GM19238 (cell line): ENCODE data around the gene KRTAP5-5.

ENCODE experiments used
- DNase-seq: peaks from one replicate; pipeline ENCODE4 v3.0.0; 2011; ENCODE audit warnings: low spot score; ENCODE audit not compliant: insufficient read length

KRTAP5-5 gene

GRCh38 chr11:1674173-1675131 is 44.9 kb downstream of the KRTAP5-5 start:
- DNase-seq, result no peak

- no peak for DNase-seq
Observed at GRCh38 chr11:1675536-1676228, 46.1 kb downstream of the KRTAP5-5 start.

- no peak for DNase-seq
Observed at GRCh38 chr11:1676229-1676740, 46.7 kb downstream of the KRTAP5-5 start.

DNA sequence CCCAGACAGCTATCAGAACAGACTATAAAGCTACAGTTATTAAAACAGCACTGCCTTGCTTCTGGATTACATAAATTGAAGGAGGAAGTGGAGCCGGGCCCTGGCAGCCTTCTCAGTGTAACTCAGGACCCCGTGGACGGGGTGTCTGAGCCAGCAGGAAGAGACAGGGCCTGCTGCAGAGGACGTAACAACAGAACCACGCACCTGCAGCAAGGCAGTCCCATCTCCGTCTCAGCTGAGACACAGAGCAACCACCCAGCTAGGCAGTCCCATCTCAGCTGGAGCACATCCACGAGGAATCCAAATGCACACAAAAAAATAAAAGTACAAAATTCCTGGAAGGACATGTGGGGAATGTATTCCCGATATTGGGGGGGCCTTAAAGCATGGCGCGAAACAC is 50.3 kb downstream of the KRTAP5-5 start:
- no peak for DNase-seq
